NCI-H345 (cell line): ENCODE results near the gene PLSCR1.
A peak's percentile ranks its signal among the peaks of the same experiment; 100 is the strongest.
"Not testable (repeated sequence)": the region's sequence is repeated elsewhere in the genome, so short reads cannot be mapped to it uniquely, and the experiment has no call there.

ENCODE experiments used
- DNase-seq: peaks from one replicate; lab custom pipeline; 2025; lab: John Stamatoyannopoulos, UW

The PLSCR1 gene

DNA sequence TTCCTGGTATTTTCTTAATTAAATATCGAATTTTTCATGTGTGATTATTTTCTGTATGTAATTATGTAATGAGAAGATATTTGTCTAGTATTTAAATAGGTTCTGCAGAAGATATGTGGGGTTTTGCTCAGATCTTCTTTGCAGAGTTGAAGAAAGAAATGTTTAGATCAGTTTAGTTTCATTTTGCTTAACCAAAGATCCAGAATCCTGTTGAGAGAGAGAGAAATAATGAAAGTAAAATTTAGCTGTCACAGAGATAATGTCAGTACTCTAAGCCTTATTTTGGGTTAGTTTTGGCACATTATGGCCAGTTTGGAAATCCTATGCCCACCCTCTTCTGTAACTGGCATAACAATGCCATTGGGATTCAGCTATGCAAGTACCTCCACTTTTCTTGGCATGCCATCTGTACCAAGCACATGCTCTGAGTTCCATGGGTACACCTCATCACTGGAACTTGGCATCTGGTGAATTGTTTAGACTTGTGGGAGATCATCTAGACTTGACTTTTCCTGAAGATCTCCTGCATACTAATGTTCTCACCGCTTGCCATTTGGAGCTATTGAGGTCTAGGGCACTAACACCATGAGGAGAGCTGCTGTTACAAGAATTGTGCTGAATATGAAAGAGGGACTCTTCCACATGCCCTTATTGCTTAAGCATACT lies 30.9 kb downstream of the PLSCR1 start:
- no peak for DNase-seq

DNA sequence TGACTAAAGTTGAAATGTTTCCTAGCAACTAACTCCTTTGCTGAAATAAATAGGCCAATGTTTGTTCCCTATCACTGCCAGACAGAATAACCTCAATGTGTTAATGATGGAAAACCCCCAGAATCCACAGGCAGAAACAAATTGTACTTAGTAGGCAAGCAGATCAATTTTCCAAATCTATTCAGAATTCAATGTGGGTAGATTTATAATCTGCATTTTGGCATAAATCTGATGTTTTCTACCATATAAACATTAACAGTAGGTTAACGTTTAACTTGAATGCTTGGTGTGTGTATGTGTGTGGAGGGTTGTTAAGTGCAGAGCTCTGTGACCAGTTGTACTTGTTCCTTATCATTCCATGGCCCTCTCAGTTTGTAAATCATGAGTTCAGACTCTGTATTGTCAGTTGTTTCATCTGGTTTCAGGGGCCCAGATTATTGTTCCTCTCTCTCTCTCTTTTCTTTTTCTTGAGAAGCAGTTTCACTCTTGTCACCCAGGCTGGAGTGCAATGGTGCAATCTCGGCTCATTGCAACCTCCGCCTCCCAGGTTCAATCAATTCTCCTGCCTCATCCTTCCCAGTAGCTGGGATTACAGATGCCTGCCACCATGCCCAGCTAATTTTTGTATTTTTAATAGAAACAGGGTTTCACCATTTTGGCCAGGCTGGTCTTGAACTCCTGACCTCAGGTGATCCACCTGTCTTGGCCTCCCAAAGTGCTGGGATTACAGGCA lies 32.8 kb downstream of the PLSCR1 start:
- DNase-seq = no peak

DNA sequence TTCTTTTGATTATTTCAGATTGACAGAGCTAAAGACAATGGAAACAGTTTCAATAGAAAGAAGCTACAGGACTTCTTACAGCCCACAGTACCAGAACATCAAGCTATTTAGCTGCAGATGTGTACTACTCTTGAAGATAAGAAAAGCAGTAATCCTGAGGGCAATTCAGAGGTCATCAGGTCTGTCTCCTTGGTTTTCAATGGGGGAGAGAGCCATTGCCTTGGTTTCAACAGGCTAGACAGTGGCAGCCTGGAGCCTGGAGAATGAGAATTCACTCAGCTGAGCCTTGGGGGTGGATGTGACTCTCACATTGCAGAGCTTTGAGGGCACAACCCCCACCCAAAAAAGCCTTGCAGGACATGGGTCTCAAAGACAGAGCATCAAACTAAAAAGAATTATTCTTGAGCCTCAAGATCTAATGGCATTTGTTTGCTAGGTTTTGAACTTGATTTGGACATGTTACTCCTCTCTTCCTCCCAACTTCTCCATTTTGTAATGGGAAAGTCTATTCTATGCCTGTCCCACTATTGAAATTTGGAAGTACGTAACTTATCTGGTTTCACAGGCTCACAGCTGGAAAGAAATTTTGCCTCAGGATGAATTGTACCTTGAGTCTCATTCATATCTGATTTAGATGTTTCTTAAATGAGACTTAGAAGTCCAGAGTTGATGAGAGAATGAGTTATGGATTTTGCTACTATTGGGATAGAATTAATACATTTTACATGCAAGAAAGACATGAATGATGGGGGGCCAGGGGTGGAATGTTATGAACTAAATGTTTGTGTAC lies 36.9 kb downstream of the PLSCR1 start:
- DNase-seq = no peak

DNA sequence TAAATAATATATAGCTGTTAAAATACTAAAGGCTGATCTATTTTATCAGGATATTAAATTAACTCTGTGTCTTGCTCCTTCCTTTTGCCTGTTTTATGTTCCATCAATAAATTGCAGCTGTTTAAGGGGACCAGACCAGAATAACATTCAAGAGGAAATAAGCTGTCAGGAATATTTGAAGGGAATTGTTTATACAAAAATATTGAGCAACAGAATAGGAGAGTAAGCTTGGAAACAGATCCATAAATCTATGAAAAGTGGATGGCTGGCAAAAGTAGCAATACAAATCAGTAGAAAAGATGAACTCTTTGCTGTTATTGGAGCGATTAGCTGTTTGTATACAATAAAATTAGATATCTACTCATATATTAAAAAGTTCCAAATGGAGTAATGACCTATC lies 38.9 kb downstream of the PLSCR1 start:
- no peak for DNase-seq

DNA sequence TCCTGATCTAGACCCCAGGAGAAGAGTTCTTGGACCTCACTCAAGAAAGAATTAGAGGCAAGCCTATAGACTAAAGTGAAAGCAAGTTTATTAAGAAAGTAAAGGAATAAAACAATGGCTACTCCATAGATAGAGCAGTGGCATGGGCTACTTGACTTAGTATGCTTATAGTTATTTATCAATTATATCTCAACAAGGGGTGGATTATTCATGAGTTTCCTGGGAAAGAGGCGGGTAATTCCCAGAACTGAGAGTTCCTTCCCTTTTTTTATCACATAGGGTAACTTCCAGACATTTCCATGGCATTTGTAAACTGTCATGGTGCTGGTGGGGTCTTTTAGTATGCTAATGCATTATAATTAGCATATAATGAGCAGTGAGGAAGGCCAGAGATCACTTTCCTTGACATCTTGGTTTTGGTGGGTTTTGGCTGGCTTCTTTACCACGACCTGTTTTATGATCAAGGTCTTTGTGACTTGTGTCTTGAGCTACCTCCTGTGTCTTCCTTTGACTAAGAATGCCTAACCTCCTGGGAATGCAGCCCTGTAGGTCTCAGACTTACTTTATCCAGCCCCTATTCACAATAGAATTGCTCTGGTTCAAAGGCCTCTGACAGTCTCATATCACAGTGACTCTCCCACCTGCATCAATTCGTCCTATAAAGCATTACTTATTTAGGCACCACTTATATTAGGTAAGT lies 39.8 kb downstream of the PLSCR1 start:
- DNase-seq = no peak

DNA sequence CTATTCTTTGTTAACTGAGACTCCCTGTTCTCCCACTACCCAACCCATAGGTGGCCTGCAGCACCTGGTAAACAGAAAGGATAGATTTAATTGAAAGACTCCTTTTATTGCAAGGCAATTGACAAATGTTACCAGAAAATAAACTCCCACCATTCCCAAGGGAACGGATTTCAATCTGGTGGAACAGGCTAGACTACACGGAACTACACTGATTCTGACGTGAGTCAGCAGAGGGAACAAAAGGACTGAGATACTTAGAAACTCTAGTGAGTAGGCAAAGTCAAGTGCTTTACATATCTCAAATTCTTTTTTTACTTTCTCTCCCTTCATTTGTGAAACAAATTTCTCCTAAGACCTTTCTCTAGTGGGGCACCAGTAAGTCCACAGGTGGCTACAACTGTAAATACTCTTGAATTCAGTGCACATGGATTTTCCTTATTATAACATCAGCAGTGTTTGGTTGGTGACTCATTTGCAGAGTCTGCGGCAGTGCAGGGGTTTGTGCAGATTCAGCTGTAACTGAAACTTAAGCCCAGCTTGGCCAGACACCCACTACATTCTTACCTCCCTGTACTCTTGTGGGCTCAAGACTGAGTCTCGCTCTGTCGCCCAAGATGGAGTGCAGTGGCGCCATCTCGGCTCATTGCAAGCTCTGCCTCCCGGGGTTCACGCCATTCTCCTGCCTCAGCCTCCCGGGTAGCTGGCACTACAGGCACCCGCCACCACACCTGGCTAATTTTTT lies 40.8 kb downstream of the PLSCR1 start:
- DNase-seq = peak; percentile 55

DNA sequence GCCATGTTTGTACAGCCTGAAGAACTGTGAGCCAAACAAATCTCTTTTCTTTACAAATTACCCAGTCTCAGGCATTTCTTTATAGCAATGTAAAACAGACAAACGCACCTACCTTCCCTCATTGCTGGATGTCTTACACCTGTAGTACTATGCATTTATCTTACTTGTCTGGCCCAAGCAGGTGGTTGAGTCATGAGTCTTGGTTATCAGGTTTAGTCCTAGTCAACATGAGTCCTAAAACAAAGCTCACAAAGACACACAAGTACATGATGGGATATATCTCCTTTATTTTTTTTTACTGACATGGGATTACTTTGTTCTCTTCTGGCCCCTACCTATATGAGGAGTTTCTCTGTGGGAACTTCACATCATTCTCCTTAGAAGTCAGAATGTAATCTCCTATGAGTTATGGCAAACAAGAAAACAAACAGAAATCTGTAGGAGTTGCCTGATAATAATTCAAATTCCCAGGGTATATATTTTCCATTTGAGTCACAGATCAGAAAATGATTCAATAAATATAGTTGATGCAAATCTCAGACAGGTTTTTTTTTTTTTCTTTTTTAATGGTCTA lies 41.4 kb downstream of the PLSCR1 start:
- DNase-seq = no peak

DNA sequence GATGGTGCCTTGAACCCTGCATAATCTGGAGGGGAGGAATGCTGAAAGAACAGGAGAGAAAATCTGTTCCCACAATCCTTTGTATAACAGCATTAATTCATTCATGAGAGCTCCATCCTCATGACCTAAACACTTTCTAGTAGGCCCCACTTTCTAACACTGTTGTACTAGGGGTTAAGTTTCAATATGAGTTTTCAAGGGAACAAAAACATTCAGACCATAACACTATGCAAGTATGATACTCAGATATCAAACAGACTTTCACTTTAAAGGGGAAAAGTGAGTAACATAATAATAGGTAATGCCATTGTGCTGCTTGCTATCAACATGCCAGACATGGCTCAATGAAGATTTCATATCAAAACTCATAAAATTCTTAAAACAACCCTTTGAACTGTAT lies 42.7 kb downstream of the PLSCR1 start:
- DNase-seq = no peak

DNA sequence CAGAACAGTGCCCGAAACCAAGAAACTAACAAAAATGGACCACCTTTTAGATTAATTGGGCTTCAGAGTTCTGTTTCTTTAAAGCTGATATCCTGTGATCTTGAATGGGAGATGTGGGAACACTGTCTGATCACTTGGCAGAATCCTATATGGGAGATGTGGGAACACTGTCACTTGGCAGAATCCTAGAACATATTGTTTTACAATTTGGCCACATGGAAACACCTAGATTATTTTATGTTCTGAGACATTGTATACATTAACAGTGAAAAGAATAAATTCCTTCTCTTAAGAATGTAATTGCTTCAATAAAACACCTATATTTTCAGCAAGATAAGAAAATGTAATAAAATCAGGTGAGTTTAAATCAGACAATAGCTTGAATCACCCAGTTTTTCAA lies 44.7 kb downstream of the PLSCR1 start:
- DNase-seq = no peak

DNA sequence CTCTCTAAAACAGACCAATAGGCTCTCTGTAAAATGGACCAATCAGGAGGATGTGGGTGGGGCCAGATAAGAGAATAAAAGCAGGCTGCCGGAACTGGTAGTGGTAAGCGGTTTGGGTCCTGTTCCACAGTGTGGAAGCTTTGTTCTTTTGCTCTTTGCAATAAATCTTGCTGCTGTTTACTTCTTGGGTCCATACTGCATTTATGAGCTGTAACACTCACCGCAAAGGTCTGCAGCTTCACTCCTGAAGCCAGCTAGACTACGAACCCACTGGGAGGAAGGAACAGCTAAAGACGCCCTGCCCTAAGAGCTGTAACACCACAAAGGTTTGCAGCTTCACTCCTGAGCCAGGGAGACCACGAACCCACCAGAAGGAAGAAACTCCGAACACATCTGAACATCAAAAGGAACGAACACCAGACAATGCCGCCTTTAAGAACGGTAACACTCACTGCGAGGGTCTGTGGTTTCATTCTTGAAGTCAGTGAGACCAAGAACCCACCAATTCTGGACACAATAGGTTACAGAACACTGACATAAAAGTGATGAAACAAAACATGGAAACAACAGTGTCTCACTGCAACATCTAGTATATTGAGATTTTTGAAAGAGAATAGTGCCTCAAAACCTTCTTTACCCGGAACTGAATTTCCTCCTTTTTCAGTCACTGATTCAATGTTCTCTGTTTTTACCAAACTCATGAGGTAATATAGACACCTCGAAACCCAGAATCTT lies 46.2 kb downstream of the PLSCR1 start:
- DNase-seq = no peak

DNA sequence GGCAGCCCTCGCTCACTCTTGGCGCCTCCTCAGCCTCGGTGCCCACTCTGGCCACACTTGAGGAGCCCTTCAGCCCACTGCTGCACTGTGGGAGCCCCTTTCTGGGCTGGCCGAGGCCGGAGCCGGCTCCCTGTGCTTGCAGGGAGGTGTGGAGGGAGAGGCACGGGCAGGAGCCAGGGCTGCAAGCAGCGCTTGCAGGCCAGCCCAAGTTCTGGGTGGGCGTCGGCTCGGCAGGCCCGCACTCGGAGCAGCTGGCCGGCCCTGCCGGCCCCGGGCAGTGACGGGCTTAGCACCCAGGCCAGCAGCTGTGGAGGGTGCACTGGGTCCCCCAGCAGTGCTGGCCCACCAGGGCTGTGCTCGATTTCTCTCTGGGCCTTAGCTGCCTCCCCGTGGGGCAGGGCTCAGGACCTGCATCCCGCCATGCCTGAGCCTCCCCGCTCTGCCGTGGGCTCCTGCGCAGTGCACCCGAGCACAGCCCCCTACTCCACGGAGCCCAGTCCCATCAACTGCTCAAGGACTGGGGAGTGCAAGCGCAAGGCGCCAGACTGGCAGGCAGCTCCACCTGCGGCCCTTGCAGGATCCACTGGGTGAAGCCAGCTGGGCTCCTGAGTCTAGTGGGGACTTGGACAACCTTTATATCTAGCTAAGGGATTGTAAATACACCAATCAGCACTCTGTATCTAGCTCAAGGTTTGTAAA lies 47.1 kb downstream of the PLSCR1 start:
- not testable (repeated sequence) for DNase-seq

DNA sequence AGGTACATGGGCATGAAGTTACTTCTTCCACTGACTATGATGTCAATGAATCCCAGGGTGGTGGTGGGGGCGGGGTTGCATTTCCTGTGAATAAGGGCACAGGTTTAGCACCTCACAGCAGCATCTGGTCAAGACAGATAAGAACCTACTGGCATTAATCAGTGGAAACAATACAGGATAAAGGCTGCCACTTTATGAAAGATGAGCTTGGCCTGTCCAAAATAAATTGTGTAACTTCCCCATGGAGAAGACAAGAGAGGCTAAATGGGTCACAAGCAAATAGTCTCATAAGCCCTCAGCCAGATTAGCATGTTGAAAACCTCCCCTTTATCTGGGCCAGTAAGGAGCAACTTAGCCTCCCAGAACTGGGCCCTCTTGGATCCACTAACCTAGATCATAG lies 47.7 kb downstream of the PLSCR1 start:
- no peak for DNase-seq

DNA sequence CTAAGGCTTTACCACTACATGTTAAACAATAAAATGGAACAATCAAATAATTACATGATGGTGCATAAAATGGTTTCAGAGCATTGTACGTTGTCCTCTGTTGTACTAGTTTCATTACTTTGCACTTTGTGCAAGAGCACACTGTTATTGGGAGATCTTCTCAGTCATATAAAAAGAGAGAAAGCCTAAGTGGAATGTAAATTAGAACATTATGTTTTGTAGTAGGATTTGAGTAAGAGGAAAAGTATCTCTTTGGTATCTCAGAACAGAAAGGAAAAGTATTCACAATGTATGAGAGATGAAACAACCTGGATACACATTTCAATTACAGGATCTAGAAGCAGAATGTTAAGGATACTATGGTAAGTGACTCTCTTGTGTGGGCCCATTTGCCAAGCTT lies 48.2 kb downstream of the PLSCR1 start:
- DNase-seq = no peak

DNA sequence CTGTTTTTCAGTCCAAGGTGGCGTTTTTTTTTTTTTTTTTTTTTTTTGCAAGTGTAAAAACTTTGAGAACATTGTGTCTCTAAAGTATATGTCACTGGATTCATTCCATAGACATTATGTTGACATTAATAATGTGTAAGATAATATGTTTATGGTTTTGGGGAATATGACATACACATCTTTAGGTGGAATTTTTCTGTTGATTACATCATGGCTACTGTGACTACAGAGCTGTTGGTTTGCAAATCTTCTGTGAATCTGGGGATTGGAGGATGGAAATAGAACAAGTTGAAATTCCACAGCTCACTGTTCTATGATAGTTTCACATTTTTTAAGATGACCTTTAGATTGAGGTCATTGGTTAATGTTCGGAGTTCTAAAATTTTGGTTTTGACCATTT lies 50.6 kb downstream of the PLSCR1 start:
- no peak for DNase-seq

DNA sequence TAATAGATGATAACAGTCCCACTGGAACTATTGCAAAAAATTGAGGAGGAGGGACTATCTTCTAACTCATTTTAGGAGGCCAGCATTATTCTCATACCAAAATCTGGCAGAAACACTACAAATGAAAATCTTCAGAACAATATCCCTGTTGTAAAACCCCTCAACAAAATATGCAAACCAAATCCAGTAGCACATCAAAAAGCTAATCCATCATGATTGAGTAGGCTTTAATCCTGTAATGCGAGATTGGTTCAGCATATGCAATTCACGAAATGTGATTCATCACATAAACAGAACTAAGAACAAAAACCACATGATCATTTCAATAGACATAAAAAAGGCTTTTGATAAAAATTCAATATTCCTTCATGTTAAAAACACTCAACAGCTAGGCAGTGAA lies 51.2 kb downstream of the PLSCR1 start:
- DNase-seq = no peak

DNA sequence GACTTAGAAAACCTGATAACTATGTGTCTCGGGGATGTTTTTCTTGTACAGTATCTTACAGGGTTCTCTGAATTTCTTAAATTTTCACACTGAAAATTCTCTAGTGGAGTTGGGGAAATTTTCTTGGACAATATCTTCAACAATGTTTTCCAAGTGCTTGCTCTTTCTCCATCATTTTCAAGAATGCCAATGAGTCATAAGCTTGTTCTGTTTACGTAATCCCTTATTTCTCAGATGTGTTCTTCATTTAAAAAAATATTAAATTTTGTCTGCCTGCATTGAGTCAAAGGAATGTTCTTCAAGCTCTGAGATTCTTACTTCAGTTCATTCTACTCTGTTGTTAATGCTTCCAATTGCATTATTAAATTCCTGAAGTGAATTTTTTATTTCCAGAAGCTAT lies 53.1 kb downstream of the PLSCR1 start:
- no peak for DNase-seq

DNA sequence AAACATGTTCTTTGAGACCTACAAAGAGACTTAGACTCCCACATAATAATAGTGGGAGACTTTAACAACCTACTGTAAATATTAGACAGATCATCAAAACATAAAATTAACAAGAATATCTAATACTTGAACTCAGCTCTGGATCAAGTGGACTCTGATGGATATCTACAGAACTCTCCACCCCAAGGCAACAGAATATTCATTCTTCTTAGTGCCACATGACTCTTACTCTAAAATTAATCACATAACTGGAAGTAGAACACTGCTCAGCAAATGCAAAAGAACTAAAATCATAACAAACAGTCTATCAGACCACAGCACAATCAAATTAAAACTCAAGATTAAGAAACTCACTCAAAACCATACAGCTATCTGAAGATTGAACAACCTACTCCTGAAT lies 59.1 kb downstream of the PLSCR1 start:
- no peak for DNase-seq

DNA sequence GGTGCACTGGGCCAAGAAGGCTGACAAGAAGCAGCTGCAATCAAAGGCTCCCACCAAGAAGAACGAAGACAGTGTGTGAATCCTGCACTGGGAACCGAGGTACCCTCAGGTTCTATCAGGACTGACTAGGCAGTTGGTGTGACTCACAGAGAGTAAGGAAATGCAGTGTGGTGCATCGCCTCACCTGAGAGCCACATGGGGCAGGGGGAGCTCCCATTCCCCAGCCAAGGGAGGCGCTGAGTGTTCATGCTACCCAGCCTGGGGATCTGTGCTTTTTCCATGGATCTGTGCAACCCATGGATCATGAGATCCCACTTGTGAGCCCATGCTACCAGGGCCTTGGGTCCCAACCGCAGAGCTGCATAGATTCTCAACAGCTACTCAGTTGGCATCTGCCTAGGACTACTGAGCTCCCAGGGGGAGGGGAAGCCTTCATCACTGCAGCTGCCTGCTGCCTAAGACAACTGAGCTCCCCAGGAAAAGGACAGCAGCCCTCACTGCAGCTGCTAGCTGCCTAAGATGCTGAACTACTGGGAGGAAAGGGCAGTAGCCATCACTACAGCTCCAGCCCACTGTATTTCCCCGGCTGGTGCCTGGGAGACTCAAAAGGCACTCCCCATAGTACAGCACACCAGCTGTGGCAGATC lies 68.2 kb downstream of the PLSCR1 start:
- no peak for DNase-seq

DNA sequence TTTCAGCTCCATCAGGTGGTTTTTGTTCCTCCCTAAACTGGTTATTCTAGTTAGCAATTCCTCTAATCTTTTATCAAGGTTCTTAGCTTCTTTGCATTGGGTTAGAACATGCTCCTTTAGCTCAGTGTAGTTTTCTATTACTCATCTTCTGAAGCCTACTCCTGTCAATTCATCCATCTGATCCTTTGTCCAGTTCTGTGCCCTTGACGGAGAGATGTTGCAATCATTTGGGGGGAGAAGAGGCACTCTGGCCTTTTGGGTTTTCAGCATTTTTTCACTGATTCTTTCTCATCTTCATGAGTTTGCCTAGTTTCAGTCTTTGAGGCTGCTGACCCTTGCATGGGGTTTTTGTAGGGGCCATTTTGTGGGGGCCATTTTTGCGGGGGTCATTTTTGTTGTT lies 69.4 kb downstream of the PLSCR1 start:
- DNase-seq = not testable (repeated sequence)

DNA sequence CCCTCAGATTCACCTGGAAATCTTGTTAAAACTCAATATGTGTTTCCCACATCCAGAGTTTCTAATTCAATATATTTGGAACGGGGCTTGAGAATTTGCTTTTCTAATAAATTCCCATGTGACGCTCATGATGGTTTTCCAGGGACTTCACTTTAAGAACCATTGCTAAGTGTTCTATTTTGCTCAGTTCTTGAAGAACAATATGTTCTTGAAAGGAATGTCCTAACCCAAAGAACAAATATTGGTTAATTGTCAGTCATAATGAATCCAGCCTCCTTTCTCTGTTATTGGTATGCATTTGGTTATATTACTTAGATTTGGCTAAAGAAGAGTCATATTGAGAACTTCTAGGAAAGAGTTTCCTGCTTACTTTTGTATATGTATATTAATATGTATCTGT lies 70.7 kb downstream of the PLSCR1 start:
- DNase-seq = no peak
